ENCODE results near the gene DIP2B.

Gene DIP2B

DNA sequence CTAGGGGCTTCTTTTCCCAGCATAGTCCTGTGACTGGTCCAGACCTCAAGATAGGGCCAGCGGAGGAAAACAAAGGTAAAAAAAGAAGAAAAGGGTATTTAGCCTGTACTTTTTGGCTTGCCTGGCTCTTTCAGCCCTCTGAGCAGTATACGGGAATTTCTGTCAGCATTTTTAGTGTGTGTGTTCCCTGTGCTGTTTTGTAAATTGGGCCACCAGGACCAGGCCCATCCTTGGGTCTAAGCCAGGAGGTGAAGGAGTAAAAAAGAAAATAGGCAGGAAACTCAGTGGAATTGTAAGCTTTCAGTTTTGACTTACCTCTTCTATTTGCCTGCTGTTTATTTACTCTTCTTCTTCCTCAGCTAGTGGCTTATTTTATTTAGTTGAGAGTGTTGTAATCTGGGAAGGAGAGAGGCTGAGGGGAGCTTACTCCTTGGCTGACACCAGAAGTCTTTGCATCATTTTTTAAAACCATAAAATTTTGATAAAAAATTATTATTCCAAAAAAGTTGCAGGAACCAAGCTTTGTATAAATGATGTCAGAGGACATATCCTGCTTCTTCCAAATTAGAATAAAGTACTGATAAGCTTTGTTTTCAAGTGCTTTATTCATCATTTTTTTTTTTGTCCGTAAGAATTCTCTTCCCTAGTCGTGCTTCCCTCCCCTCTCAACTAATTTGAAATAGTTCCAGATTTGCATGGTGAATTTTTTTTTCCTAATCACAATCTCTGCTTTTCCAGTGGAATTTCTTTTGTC is 63.7 kb downstream of the DIP2B start:
- Histone ChIP-seq H4K20me1 (ENCODE audit: insufficient read depth) (no peaks in the 10 kb centered on the region; the same call in 1 of the 2 replicates), H3K9ac (no peak overlapping the region), H3K4me3 (IDR thresholded peaks at IDR 0.05; ENCODE audit: insufficient read depth, low read depth, low read length) (no peak overlapping the region), H3K27me3 (ENCODE audit: insufficient read depth, low read depth) (no peaks in the 10 kb centered on the region), H3K79me2 (ENCODE audit: insufficient read depth, low read depth) (peaks cover 8% of the 10 kb centered on the region; the same call in 1 of the 2 replicates), H3K4me2 (no peak overlapping the region), H3K36me3 (ENCODE audit: insufficient read depth) (no peaks in the 10 kb centered on the region), H3K27ac (no peak overlapping the region), H3K4me1 (ENCODE audit: low read depth, poor library complexity, severe bottlenecking) (peaks cover 33% of the 10 kb centered on the region), H2AFZ (ENCODE audit: low read depth) (no peak overlapping the region)
- TF ChIP-seq, protein P1, sequence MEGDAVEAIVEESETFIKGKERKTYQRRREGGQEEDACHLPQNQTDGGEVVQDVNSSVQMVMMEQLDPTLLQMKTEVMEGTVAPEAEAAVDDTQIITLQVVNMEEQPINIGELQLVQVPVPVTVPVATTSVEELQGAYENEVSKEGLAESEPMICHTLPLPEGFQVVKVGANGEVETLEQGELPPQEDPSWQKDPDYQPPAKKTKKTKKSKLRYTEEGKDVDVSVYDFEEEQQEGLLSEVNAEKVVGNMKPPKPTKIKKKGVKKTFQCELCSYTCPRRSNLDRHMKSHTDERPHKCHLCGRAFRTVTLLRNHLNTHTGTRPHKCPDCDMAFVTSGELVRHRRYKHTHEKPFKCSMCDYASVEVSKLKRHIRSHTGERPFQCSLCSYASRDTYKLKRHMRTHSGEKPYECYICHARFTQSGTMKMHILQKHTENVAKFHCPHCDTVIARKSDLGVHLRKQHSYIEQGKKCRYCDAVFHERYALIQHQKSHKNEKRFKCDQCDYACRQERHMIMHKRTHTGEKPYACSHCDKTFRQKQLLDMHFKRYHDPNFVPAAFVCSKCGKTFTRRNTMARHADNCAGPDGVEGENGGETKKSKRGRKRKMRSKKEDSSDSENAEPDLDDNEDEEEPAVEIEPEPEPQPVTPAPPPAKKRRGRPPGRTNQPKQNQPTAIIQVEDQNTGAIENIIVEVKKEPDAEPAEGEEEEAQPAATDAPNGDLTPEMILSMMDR (conservative IDR thresholded peaks at IDR 0.05; ENCODE audit: low read depth, low read length) = no peak

DNA sequence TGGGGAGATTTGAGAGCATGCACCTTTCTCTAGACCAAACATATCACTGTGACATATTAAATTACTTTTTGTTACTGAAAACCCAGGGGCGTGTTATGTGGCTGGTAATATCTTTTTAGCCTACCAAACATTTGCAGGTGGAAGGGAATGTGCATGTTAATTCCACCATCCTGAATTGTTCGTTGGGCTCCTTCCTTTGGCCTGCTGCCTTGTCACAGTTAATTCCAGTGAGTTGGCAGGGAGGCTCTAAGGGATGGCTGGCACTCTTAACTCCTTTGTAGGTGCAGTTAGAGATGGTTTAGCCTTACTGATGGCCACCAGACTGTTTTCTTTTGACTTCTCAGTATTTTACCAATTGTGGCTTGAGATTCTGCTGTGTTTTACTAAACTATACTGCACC is 64.5 kb downstream of the DIP2B start:
- Histone ChIP-seq H3K4me2 (no peak overlapping the region), H3K9ac (no peak overlapping the region), H3K4me1 (ENCODE audit: low read depth, poor library complexity, severe bottlenecking) (peaks cover 33% of the 10 kb centered on the region), H3K27ac (no peak overlapping the region), H3K27me3 (ENCODE audit: insufficient read depth, low read depth) (no peaks in the 10 kb centered on the region), H3K79me2 (ENCODE audit: insufficient read depth, low read depth) (peaks cover 8% of the 10 kb centered on the region; the same call in 1 of the 2 replicates), H3K36me3 (ENCODE audit: insufficient read depth) (no peaks in the 10 kb centered on the region), H2AFZ (ENCODE audit: low read depth) (no peak overlapping the region), H4K20me1 (ENCODE audit: insufficient read depth) (no peaks in the 10 kb centered on the region; the same call in 1 of the 2 replicates), H3K4me3 (IDR thresholded peaks at IDR 0.05; ENCODE audit: insufficient read depth, low read depth, low read length) (no peak overlapping the region)
- TF ChIP-seq, protein P1 (conservative IDR thresholded peaks at IDR 0.05; ENCODE audit: low read depth, low read length) = no peak

DNA sequence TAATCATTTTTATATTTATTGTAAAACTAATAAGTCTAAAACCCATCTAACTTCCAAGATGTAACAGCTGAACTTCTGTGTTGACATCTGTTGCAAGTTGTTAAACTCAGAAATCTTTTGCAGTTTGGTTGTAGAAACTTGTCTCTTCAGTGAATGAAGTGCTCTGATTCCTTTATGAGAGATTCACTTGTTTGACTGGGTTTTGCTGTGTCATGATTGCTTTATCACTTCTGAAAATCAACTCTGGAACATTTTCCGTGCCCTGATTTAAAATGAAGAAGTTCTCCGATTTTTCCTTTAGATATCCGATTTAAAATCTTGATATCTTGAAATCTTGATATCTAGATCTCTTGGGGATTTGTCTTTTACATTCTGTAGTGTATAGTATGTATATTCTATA is 65.1 kb downstream of the DIP2B start:
- H3K36me3 ChIP-seq (ENCODE audit: insufficient read depth) = no peaks in the 10 kb centered on the region
- H3K4me3 ChIP-seq (IDR thresholded peaks at IDR 0.05; ENCODE audit: insufficient read depth, low read depth, low read length) = no peak overlapping the region
- no peak overlapping the region for H3K9ac ChIP-seq
- H2AFZ ChIP-seq (ENCODE audit: low read depth) = no peak overlapping the region
- no peak overlapping the region for H3K27ac ChIP-seq
- no peaks in the 10 kb centered on the region for H3K27me3 ChIP-seq (ENCODE audit: insufficient read depth, low read depth)
- no peak overlapping the region for H3K4me2 ChIP-seq
- peaks cover 8% of the 10 kb centered on the region; the same call in 1 of the 2 replicates for H3K79me2 ChIP-seq (ENCODE audit: insufficient read depth, low read depth)
- no peaks in the 10 kb centered on the region; the same call in 1 of the 2 replicates for H4K20me1 ChIP-seq (ENCODE audit: insufficient read depth)
- TF ChIP-seq, protein P1 (conservative IDR thresholded peaks at IDR 0.05; ENCODE audit: low read depth, low read length) = no peak
- peaks cover 33% of the 10 kb centered on the region for H3K4me1 ChIP-seq (ENCODE audit: low read depth, poor library complexity, severe bottlenecking)

DNA sequence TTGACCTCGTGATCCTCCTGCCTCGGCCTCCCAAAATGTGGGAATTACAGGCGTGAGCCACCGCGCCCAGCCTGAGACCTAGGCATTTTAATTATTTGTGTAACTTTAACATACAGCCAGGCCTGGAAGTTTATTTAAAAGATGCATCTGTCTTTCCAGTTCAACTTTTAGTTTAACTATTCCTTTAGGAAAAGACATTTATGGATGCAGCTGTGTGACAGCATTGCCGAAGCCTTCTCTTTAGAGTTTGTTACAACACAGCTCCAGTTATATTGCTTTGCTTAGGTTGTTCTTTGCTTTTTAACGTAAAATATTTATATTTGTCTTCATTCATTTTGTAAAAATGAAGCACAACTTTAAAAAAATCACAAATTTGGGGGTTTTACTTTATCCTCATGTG is 67.0 kb downstream of the DIP2B start:
- Histone ChIP-seq H4K20me1 (ENCODE audit: insufficient read depth) (no peaks in the 10 kb centered on the region; the same call in 1 of the 2 replicates), H2AFZ (ENCODE audit: low read depth) (no peak overlapping the region), H3K36me3 (ENCODE audit: insufficient read depth) (no peaks in the 10 kb centered on the region), H3K4me2 (no peak overlapping the region), H3K9ac (no peak overlapping the region), H3K27me3 (ENCODE audit: insufficient read depth, low read depth) (no peaks in the 10 kb centered on the region), H3K27ac (no peak overlapping the region), H3K4me3 (IDR thresholded peaks at IDR 0.05; ENCODE audit: insufficient read depth, low read depth, low read length) (no peak overlapping the region), H3K79me2 (ENCODE audit: insufficient read depth, low read depth) (peaks cover 8% of the 10 kb centered on the region; the same call in 1 of the 2 replicates), H3K4me1 (ENCODE audit: low read depth, poor library complexity, severe bottlenecking) (peaks cover 24% of the 10 kb centered on the region)
- TF ChIP-seq, protein P1 (conservative IDR thresholded peaks at IDR 0.05; ENCODE audit: low read depth, low read length) = no peak

Measured in KMS-11 (cell line).